H1 (cell line): ENCODE data around the gene TAX1BP3. TPM values are rescaled to one million over a fixed set of nuclear protein-coding genes. Genes with fewer than 3 reads are reported as not detected.

ENCODE experiments used
- CTCF ChIA-PET: fragments of 300-600 bp; sonication (Branson Sonifier 250); formaldehyde crosslinking; loops from one replicate; lab custom pipeline; 2021; ENCODE audit not compliant: partially characterized antibody; lab: Charles Lee
- POLR2A ChIA-PET: fragments of 300-600 bp; sonication (Branson Sonifier 250); formaldehyde crosslinking; loops from one replicate; lab custom pipeline; 2021; ENCODE audit warnings: inconsistent platforms; ENCODE audit not compliant: partially characterized antibody; lab: Charles Lee
- DNase-seq, 2 experiments: peaks; one replicate each; pipeline versions ENCODE4 v3.0.0 to v3.0.0-alpha.2; 2010 to 2022; ENCODE audit warnings: low spot score in 2 of 2, low read depth in 1 of 2, mixed read lengths in 1 of 2
- FAIRE-seq: peaks from 2 replicates; lab custom pipeline; 2011; peaks lifted over from hg19 to GRCh38; lab: Jason Lieb, UNC
- H2AFZ ChIP-seq: 2 replicates; pipeline ENCODE4 v1.8.1; 2012; ENCODE audit warnings: low read length, inconsistent platforms
- H2AK5ac ChIP-seq: 2 replicates; pipeline ENCODE4 v1.6.1; 2013; ENCODE audit warnings: low read depth, low read length
- H2BK120ac ChIP-seq: replicated peaks from 2 replicates; pipeline ENCODE3; 2013; ENCODE audit warnings: low read depth, low read length, inconsistent platforms
- H2BK12ac ChIP-seq: 2 replicates; pipeline ENCODE4 v1.6.1; 2013; ENCODE audit warnings: low read depth, low read length
- H2BK15ac ChIP-seq: 2 replicates; pipeline ENCODE4 v1.6.1; 2013; ENCODE audit warnings: low read length
- H2BK20ac ChIP-seq: 2 replicates; pipeline ENCODE4 v1.6.1; 2013; ENCODE audit warnings: low read length
- H2BK5ac ChIP-seq: 2 replicates; pipeline ENCODE4 v1.6.1; 2013; ENCODE audit warnings: low read depth, low read length
- H3K14ac ChIP-seq: 2 replicates; pipeline ENCODE4 v1.6.1; 2013; ENCODE audit warnings: inconsistent platforms; ENCODE audit not compliant: insufficient read length
- H3K18ac ChIP-seq: 2 replicates; pipeline ENCODE4 v1.6.1; 2013; ENCODE audit warnings: low read length; ENCODE audit errors: extremely low read depth
- H3K23ac ChIP-seq: 2 replicates; pipeline ENCODE4 v1.6.1; 2013; ENCODE audit warnings: inconsistent platforms; ENCODE audit not compliant: insufficient read length
- H3K23me2 ChIP-seq: 2 replicates; pipeline ENCODE4 v1.6.1; 2013; ENCODE audit warnings: low read depth, low read length
- H3K27ac ChIP-seq: 2 replicates; pipeline ENCODE4 v1.6.1; 2011; ENCODE audit warnings: low read depth, low read length, inconsistent platforms
- H3K27me3 ChIP-seq, 4 experiments: replicated peaks in 1 of 4; 1 replicate in 1 of 4; 2 replicates in 3 of 4; pipeline versions ENCODE4 v1.6.1 to v1.8.1; 2011 to 2013; ENCODE audit warnings: low read length in 3 of 4, mild to moderate bottlenecking in 3 of 4, inconsistent platforms in 2 of 4, mixed read lengths in 2 of 4, moderate library complexity in 1 of 4; ENCODE audit not compliant: control insufficient read depth in 3 of 4, insufficient read depth in 3 of 4; ENCODE audit errors: extremely low read depth in 1 of 4
- H3K36me3 ChIP-seq, 4 experiments: 2 replicates each; pipeline versions ENCODE4 v1.6.1 to v1.8.1; 2011 to 2013; ENCODE audit warnings: mild to moderate bottlenecking in 4 of 4, low read length in 3 of 4, moderate library complexity in 2 of 4, control low read depth in 1 of 4, inconsistent platforms in 1 of 4; ENCODE audit not compliant: insufficient read depth in 4 of 4, control insufficient read depth in 2 of 4
- H3K4ac ChIP-seq: replicated peaks from 2 replicates; pipeline ENCODE3; 2013; ENCODE audit warnings: low read length, low read depth, mixed read lengths, inconsistent platforms; ENCODE audit not compliant: insufficient read length
- H3K4me1 ChIP-seq, 4 experiments: replicated peaks in 1 of 4; 1 replicate in 1 of 4; 2 replicates in 3 of 4; pipeline versions ENCODE4 v1.6.1 to v1.8.1; 2011 to 2013; ENCODE audit warnings: low read length in 3 of 4, inconsistent platforms in 2 of 4, mixed read lengths in 1 of 4; ENCODE audit not compliant: insufficient read depth in 4 of 4, control insufficient read depth in 3 of 4
- H3K4me2 ChIP-seq, 2 experiments: 2 replicates each; pipeline versions ENCODE4 v1.6.1 to v1.8.1; 2011 to 2013; ENCODE audit warnings: low read depth in 2 of 2, low read length in 2 of 2, control low read depth in 1 of 2, inconsistent platforms in 1 of 2, mild to moderate bottlenecking in 1 of 2; ENCODE audit not compliant: insufficient read depth in 1 of 2
- H3K4me3 ChIP-seq, 4 experiments: fragments of 200-600, 300-600 bp in 1 of 4; sonication (generic), shearing (Covaris generic), sonication (Bioruptor Twin) in 1 of 4; 2 replicates each; pipeline versions ENCODE4 v1.5.1 to v1.8.1; 2011 to 2016; ENCODE audit warnings: low read length in 4 of 4, low read depth in 3 of 4, control low read depth in 2 of 4, inconsistent platforms in 2 of 4, mild to moderate bottlenecking in 2 of 4, mixed read lengths in 1 of 4, moderate library complexity in 1 of 4; ENCODE audit not compliant: insufficient read depth in 2 of 4; ENCODE audit errors: extremely low read depth in 1 of 4
- H3K56ac ChIP-seq: replicated peaks from 2 replicates; pipeline ENCODE3; 2013; ENCODE audit warnings: low read depth, mild to moderate bottlenecking, mixed read lengths, low read length, inconsistent platforms; ENCODE audit not compliant: insufficient read length
- H3K79me1 ChIP-seq: 2 replicates; pipeline ENCODE4 v1.6.1; 2013; ENCODE audit warnings: low read depth, low read length, control low read depth
- H3K79me2 ChIP-seq, 2 experiments: 2 replicates each; pipeline versions ENCODE4 v1.6.1 to v1.8.1; 2012 to 2013; ENCODE audit warnings: low read length in 2 of 2, mild to moderate bottlenecking in 2 of 2, inconsistent platforms in 1 of 2; ENCODE audit not compliant: insufficient read depth in 2 of 2, control insufficient read depth in 1 of 2
- H3K9ac ChIP-seq, 4 experiments: replicated peaks in 1 of 4; 1 replicate in 1 of 4; 2 replicates in 3 of 4; pipeline versions ENCODE4 v1.6.1 to v1.8.1; 2011 to 2013; ENCODE audit warnings: low read depth in 3 of 4, low read length in 3 of 4, control low read depth in 2 of 4, mild to moderate bottlenecking in 2 of 4, moderate library complexity in 2 of 4, inconsistent platforms in 1 of 4; ENCODE audit errors: extremely low read depth in 1 of 4
- H3K9me3 ChIP-seq, 2 experiments: 2 replicates each; pipeline versions ENCODE4 v1.6.1 to v1.8.1; 2012 to 2013; ENCODE audit warnings: mild to moderate bottlenecking in 2 of 2, moderate library complexity in 2 of 2, control low read depth in 1 of 2, inconsistent platforms in 1 of 2, low read depth in 1 of 2, low read length in 1 of 2, mixed read lengths in 1 of 2; ENCODE audit not compliant: insufficient read depth in 2 of 2
- H4K20me1 ChIP-seq, 2 experiments: replicated peaks in 1 of 2; 2 replicates each; pipeline versions ENCODE3 to v1.8.1; 2011 to 2013; ENCODE audit warnings: inconsistent platforms in 2 of 2, low read length in 2 of 2, mild to moderate bottlenecking in 1 of 2; ENCODE audit not compliant: insufficient read depth in 2 of 2, control insufficient read depth in 1 of 2
- H4K5ac ChIP-seq: 2 replicates; pipeline ENCODE4 v1.6.1; 2013; ENCODE audit warnings: low read length, low read depth, mixed read lengths, inconsistent platforms; ENCODE audit not compliant: insufficient read length
- H4K8ac ChIP-seq: 2 replicates; pipeline ENCODE4 v1.8.0; 2013; ENCODE audit warnings: mild to moderate bottlenecking, moderate library complexity, low read length, inconsistent platforms; ENCODE audit not compliant: insufficient read depth; ENCODE audit errors: extremely low read depth
- H4K91ac ChIP-seq: replicated peaks from 2 replicates; pipeline ENCODE3; 2013; ENCODE audit warnings: low read length, mixed read lengths, inconsistent platforms; ENCODE audit not compliant: insufficient read length
- BRCA1 ChIP-seq: IDR thresholded peaks from 2 replicates; pipeline ENCODE4 v1.6.1; 2012; ENCODE audit warnings: low read depth, low read length, improper control_type of control experiment
- CHD2 ChIP-seq: IDR thresholded peaks from 2 replicates; pipeline ENCODE4 v1.6.1; 2012; ENCODE audit warnings: low read length, improper control_type of control experiment
- HDAC6 ChIP-seq: IDR thresholded peaks from one replicate; pipeline ENCODE4 v1.7.1; 2012; ENCODE audit warnings: low read depth, mild to moderate bottlenecking, inconsistent platforms, low read length, moderate library complexity
- KDM5A ChIP-seq: fragments of 200-600 bp; IDR thresholded peaks from 2 replicates; pipeline ENCODE4 v1.7.1; 2012; ENCODE audit warnings: mild to moderate bottlenecking, low read length, inconsistent platforms, mixed read lengths
- NRF1 ChIP-seq: IDR thresholded peaks from 2 replicates; pipeline ENCODE4 v1.6.1; 2011; ENCODE audit warnings: mild to moderate bottlenecking, low read depth, low read length, improper control_type of control experiment
- PHF8 ChIP-seq: fragments of 200-600 bp; sonication (generic); conservative IDR thresholded peaks from 2 replicates; pipeline ENCODE4 v1.7.1; 2012; ENCODE audit warnings: low read depth, mild to moderate bottlenecking, inconsistent platforms, low read length, moderate library complexity
- RFX5 ChIP-seq: IDR thresholded peaks from 2 replicates; pipeline ENCODE4 v1.6.1; 2011; ENCODE audit warnings: low read depth, low read length, improper control_type of control experiment, borderline replicate concordance
- TAF1 ChIP-seq: IDR thresholded peaks from 2 replicates; pipeline ENCODE4 v1.6.1; 2011; ENCODE audit warnings: mild to moderate bottlenecking, low read depth, low read length
- TBP ChIP-seq: IDR thresholded peaks from 2 replicates; pipeline ENCODE4 v1.6.1; 2011; ENCODE audit warnings: low read depth, low read length, improper control_type of control experiment
- YY1 ChIP-seq: IDR thresholded peaks from 2 replicates; pipeline ENCODE4 v1.6.1; 2011; ENCODE audit warnings: low read depth, mild to moderate bottlenecking, low read length
- WGBS, 2 experiments: shearing (Covaris generic) in 1 of 2; methylation state at CpG; one replicate each; pipeline versions ENCODE4 v1.1.6 to v1.1.7; 2013 to 2015; ENCODE audit warnings: low lambda C conversion rate in 2 of 2, mixed read lengths in 2 of 2, inconsistent platforms in 1 of 2, low coverage in 1 of 2, missing lambda C conversion rate in 1 of 2; ENCODE audit not compliant: insufficient replicate concordance in 2 of 2, insufficient coverage in 1 of 2, insufficient read length in 1 of 2; ENCODE audit errors: extremely low coverage in 1 of 2, missing lambda C conversion rate in 1 of 2; 5-methylcytosine and 5-hydroxymethylcytosine counted together
- polyA plus RNA-seq, 7 experiments: library from polyadenylated mRNA; depleted of rRNA in 3 of 7; stranded (reverse) in 5 of 7; unstranded in 2 of 7; fragments of >200 nt in 5 of 7; fragments of 200-250 nt in 2 of 7; gene quantifications; 1 replicate in 5 of 7; 2 replicates in 1 of 7; 4 replicates in 1 of 7; pipeline versions ENCODE4 v1.2.1 to v1.2.3, GENCODE V29; 2011 to 2013; ENCODE audit warnings: missing spikeins in 2 of 7, mixed read lengths in 2 of 7
- total RNA-seq: library from RNA; stranded (reverse); fragmentation: NEBNext Ultra II Directional; extraction: Animal tissue kit (Norgen Biotek cat#: 25700); gene quantifications from 2 replicates; pipeline ENCODE4 v1.2.1, GENCODE V29; 2021
- TF ChIP-seq, protein P1 (sequence below): IDR thresholded peaks from 2 replicates; pipeline ENCODE4 v1.6.1; 2012; ENCODE audit warnings: inconsistent platforms
- TF ChIP-seq, protein P2 (sequence below): IDR thresholded peaks from 2 replicates; pipeline ENCODE4 v1.6.1; 2011; ENCODE audit warnings: low read depth, mild to moderate bottlenecking, low read length; ENCODE audit not compliant: insufficient read depth

The TAX1BP3 gene
- total and polyA plus RNA-seq, 2 of the 8 experiments (the other 6 are each of a cell fraction or from before 2014, with no cell fraction given) = 65.3 to 81.8 TPM

DNA sequence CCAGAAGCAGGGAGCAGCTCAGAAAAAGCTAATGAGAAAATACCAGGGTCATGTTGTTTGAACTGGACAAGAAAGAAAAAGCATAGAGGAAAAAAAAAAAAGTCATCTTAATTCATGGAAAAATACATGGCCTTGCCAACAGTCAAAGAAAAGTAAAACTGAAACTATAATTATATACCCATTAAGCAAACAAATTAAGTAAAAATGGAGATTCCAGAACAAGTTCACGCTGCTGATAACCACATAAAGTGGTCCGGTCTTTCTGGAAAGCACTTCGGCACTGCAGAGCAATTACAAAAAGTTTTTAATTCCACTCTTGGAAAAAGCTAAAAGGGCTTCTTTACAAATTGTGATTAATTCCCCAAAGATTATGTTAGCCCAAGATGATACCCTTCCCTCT is 40.0 kb upstream of the TAX1BP3 start:
- Histone ChIP-seq H4K91ac (no peak overlapping the region), H3K79me2 (no peaks in the 10 kb centered on the region), H3K9ac (no peak overlapping the region), H2BK15ac (no peak overlapping the region), H3K27ac (no peak overlapping the region), H4K5ac (no peak overlapping the region), H3K79me1 (no peaks in the 10 kb centered on the region), H4K20me1 (no peaks in the 10 kb centered on the region), H3K4me2 (no peak overlapping the region), H3K23ac (no peak overlapping the region), H2BK5ac (no peak overlapping the region), H3K4me3 (no peak overlapping the region), H3K9me3 (no peaks in the 10 kb centered on the region), H3K4me1 (no peaks in the 10 kb centered on the region), H3K56ac (no peak overlapping the region), H3K36me3 (peaks cover 0 to 6% (median 0%) of the 10 kb centered on the region in 4 experiments; a peak in 1 of 8 replicates), H2BK12ac (no peak overlapping the region), H4K8ac (no peak overlapping the region), H3K14ac (no peak overlapping the region), H3K23me2 (no peaks in the 10 kb centered on the region), H3K18ac (no peak overlapping the region), H2AK5ac (no peak overlapping the region), H3K27me3 (no peaks in the 10 kb centered on the region), H2AFZ (no peak overlapping the region), H2BK120ac (no peak overlapping the region), H2BK20ac (no peak overlapping the region), H3K4ac (no peak overlapping the region)
- 100% methylated on average over 3 of the region's 3 CpGs; no CpG with 5 or more reads in 1 of the 2 experiments for WGBS, 2 experiments
- DNase-seq (no peak), FAIRE-seq (no peak)
- CTCF ChIA-PET = interaction anchor here (1.4 to 2.1 kb wide), 3 partner anchors 15 to 64 kb away, joined by 3 to 10 read pairs (median 10); partner anchors contain the start of gene HASPIN
- POLR2A ChIA-PET = interaction anchor here (1.0 to 1.4 kb wide), 2 partner anchors 8 to 15 kb away, joined by 3 to 5 read pairs; partner anchors contain the start of gene HASPIN
- no peak for TF ChIP-seq CHD2
- TF ChIP-seq YY1 = no peak
- TF ChIP-seq, protein P1, sequence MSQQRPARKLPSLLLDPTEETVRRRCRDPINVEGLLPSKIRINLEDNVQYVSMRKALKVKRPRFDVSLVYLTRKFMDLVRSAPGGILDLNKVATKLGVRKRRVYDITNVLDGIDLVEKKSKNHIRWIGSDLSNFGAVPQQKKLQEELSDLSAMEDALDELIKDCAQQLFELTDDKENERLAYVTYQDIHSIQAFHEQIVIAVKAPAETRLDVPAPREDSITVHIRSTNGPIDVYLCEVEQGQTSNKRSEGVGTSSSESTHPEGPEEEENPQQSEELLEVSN = no peak
- no peak for TF ChIP-seq BRCA1
- no peak for TF ChIP-seq TAF1
- TF ChIP-seq NRF1 = no peak
- TF ChIP-seq, protein P2, sequence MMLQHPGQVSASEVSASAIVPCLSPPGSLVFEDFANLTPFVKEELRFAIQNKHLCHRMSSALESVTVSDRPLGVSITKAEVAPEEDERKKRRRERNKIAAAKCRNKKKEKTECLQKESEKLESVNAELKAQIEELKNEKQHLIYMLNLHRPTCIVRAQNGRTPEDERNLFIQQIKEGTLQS = no peak
- no peak for TF ChIP-seq HDAC6
- TF ChIP-seq PHF8 = no peak
- no peak for TF ChIP-seq RFX5
- no peak for TF ChIP-seq KDM5A
- TF ChIP-seq TBP = no peak
